ENCODE data around the gene WDFY4.
"Not testable (repeated sequence)": the region's sequence is repeated elsewhere in the genome, so short reads cannot be mapped to it uniquely, and the experiment has no call there.

WDFY4 gene

GRCh38 chr10:48684792-48685623, at the start of gene WDFY4:
TSS of gene WDFY4 (plus strand) at chr10:48684873. CDS start at chr10:48709733, 24,860 bp downstream.
- no peak for DNase-seq (ENCODE audit: low read depth in 2 of 2)

- no peak for DNase-seq (ENCODE audit: low read depth in 2 of 2)
Observed at GRCh38 chr10:48634984-48635557, 49.6 kb upstream of the WDFY4 start.

- no peak for DNase-seq (ENCODE audit: low read depth in 2 of 2)
Observed at GRCh38 chr10:48636231-48636630, 48.4 kb upstream of the WDFY4 start.

GRCh38 chr10:48636901-48637300, 47.8 kb upstream of the WDFY4 start:
- no peak for DNase-seq (ENCODE audit: low read depth in 2 of 2)

GRCh38 chr10:48638158-48638557, 46.5 kb upstream of the WDFY4 start:
- no peak for DNase-seq (ENCODE audit: low read depth in 2 of 2)

- no peak for DNase-seq (ENCODE audit: low read depth in 2 of 2)
Observed at GRCh38 chr10:48638739-48639527, 45.7 kb upstream of the WDFY4 start.

- no peak for DNase-seq (ENCODE audit: low read depth in 2 of 2)
Observed at GRCh38 chr10:48639632-48640031, 45.0 kb upstream of the WDFY4 start.

GRCh38 chr10:48640326-48640725, 44.3 kb upstream of the WDFY4 start:
- no peak for DNase-seq (ENCODE audit: low read depth in 2 of 2)

GRCh38 chr10:48641099-48641690, 43.5 kb upstream of the WDFY4 start:
- not testable (repeated sequence) for DNase-seq (ENCODE audit: low read depth in 2 of 2)

- DNase-seq (ENCODE audit: low read depth in 2 of 2): no peak
Observed at GRCh38 chr10:48645600-48645999, 39.1 kb upstream of the WDFY4 start.

- DNase-seq (ENCODE audit: low read depth in 2 of 2): not testable (repeated sequence)
Observed at GRCh38 chr10:48647073-48647472, 37.6 kb upstream of the WDFY4 start.

- DNase-seq (ENCODE audit: low read depth in 2 of 2): no peak
Observed at GRCh38 chr10:48648172-48648942, 36.3 kb upstream of the WDFY4 start.

- DNase-seq (ENCODE audit: low read depth in 2 of 2): no peak
Observed at GRCh38 chr10:48649349-48649944, 35.2 kb upstream of the WDFY4 start.

GRCh38 chr10:48651293-48651692, 33.4 kb upstream of the WDFY4 start:
- no peak for DNase-seq (ENCODE audit: low read depth in 2 of 2)

GRCh38 chr10:48651839-48652238, 32.8 kb upstream of the WDFY4 start:
- DNase-seq (ENCODE audit: low read depth in 2 of 2): no peak

GRCh38 chr10:48652344-48652743, 32.3 kb upstream of the WDFY4 start:
- no peak for DNase-seq (ENCODE audit: low read depth in 2 of 2)

- DNase-seq (ENCODE audit: low read depth in 2 of 2): no peak
Observed at GRCh38 chr10:48653347-48653746, 31.3 kb upstream of the WDFY4 start.

- no peak for DNase-seq (ENCODE audit: low read depth in 2 of 2)
Observed at GRCh38 chr10:48653944-48654698, 30.6 kb upstream of the WDFY4 start.

GRCh38 chr10:48655411-48656240, 29.0 kb upstream of the WDFY4 start:
- DNase-seq (ENCODE audit: low read depth in 2 of 2): no peak
